Measurements from ENCODE around the gene SLC16A2.

The SLC16A2 gene

DNA sequence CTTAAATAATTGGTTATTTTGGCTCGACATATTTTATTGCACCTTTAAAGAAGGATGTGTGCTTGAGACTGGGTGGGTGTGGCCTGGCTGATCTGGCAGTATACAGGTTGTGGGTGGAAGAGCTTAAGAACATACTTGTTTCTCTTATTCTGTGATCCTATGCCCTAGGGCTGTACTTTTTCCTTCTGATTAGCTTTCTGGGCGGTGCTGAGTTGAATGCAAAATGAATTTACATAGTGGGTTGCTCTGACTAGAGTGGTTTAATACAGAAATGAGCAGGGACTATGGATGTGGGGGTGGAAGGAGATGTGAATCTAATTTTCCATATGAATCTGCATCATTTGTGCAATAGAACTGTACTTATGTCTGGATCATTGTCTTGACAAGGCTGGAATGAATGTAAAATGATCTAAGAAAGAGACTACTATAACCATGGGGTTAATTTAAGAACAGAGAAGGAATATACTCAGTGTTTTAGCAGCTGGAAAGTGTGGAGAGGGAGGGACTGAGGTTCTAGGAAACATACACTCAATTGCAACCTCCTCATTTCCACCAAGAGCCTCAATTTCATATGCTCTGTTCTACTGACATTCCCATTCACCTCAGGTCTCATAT is 119.4 kb downstream of the SLC16A2 start:
- H3K79me2 ChIP-seq (ENCODE audit: low read length): no peaks in the 10 kb centered on the region
- no peaks in the 10 kb centered on the region for H3K4me1 ChIP-seq (ENCODE audit: low read length)
- no peak overlapping the region for H3K4me2 ChIP-seq (ENCODE audit: low read depth, low read length)
- H3K9me3 ChIP-seq (replicated peaks; ENCODE audit: insufficient read depth, low read length): no peaks in the 10 kb centered on the region
- no peaks in the 10 kb centered on the region for H3K36me3 ChIP-seq (replicated peaks; ENCODE audit: insufficient read depth, low read length)
- H3K4me3 ChIP-seq (ENCODE audit: low read length): no peak overlapping the region
- no peak overlapping the region for H3K9ac ChIP-seq (ENCODE audit: low read length)
- H3K9me2 ChIP-seq (replicated peaks; ENCODE audit: insufficient read depth, low read length): no peaks in the 10 kb centered on the region
- TF ChIP-seq EZH2 (optimal IDR thresholded peaks at IDR 0.05; ENCODE audit: low read depth, low read length): no peak
- TF ChIP-seq, protein P1, sequence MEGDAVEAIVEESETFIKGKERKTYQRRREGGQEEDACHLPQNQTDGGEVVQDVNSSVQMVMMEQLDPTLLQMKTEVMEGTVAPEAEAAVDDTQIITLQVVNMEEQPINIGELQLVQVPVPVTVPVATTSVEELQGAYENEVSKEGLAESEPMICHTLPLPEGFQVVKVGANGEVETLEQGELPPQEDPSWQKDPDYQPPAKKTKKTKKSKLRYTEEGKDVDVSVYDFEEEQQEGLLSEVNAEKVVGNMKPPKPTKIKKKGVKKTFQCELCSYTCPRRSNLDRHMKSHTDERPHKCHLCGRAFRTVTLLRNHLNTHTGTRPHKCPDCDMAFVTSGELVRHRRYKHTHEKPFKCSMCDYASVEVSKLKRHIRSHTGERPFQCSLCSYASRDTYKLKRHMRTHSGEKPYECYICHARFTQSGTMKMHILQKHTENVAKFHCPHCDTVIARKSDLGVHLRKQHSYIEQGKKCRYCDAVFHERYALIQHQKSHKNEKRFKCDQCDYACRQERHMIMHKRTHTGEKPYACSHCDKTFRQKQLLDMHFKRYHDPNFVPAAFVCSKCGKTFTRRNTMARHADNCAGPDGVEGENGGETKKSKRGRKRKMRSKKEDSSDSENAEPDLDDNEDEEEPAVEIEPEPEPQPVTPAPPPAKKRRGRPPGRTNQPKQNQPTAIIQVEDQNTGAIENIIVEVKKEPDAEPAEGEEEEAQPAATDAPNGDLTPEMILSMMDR (IDR thresholded peaks at IDR 0.05; ENCODE audit: low read length): no peak
- no peak for TF ChIP-seq EZH2phosphoT487 (IDR thresholded peaks at IDR 0.05; ENCODE audit: low read length)
- no peaks in the 10 kb centered on the region for H3K27me3 ChIP-seq (replicated peaks; ENCODE audit: insufficient read depth, low read length)
- H4K20me1 ChIP-seq (ENCODE audit: insufficient read depth, low read length): no peaks in the 10 kb centered on the region
- DNase-seq: no peak
- no peaks in the 10 kb centered on the region for H3F3A ChIP-seq (ENCODE audit: insufficient read depth, low read length)
- no peak overlapping the region for H3K27ac ChIP-seq (ENCODE audit: low read length)
- no peak overlapping the region for H2AFZ ChIP-seq (ENCODE audit: low read length)

- H3K27ac ChIP-seq (ENCODE audit: low read length): no peak overlapping the region
- no peaks in the 10 kb centered on the region for H3F3A ChIP-seq (ENCODE audit: insufficient read depth, low read length)
- DNase-seq: no peak
- no peaks in the 10 kb centered on the region for H3K36me3 ChIP-seq (replicated peaks; ENCODE audit: insufficient read depth, low read length)
- no peak overlapping the region for H3K4me2 ChIP-seq (ENCODE audit: low read depth, low read length)
- no peak overlapping the region for H3K9ac ChIP-seq (ENCODE audit: low read length)
- H3K27me3 ChIP-seq (replicated peaks; ENCODE audit: insufficient read depth, low read length): no peaks in the 10 kb centered on the region
- H3K4me3 ChIP-seq (ENCODE audit: low read length): no peak overlapping the region
- no peaks in the 10 kb centered on the region for H3K9me2 ChIP-seq (replicated peaks; ENCODE audit: insufficient read depth, low read length)
- no peaks in the 10 kb centered on the region for H3K9me3 ChIP-seq (replicated peaks; ENCODE audit: insufficient read depth, low read length)
- TF ChIP-seq, protein P1 (IDR thresholded peaks at IDR 0.05; ENCODE audit: low read length): no peak
- no peak for TF ChIP-seq EZH2 (optimal IDR thresholded peaks at IDR 0.05; ENCODE audit: low read depth, low read length)
- H4K20me1 ChIP-seq (ENCODE audit: insufficient read depth, low read length): no peaks in the 10 kb centered on the region
- H3K4me1 ChIP-seq (ENCODE audit: low read length): no peaks in the 10 kb centered on the region
- H3K79me2 ChIP-seq (ENCODE audit: low read length): no peaks in the 10 kb centered on the region
- H2AFZ ChIP-seq (ENCODE audit: low read length): no peak overlapping the region
Measured at GRCh38 chrX:74545880-74546523, 124.7 kb downstream of the SLC16A2 start.

- Histone ChIP-seq H3K9me3 (replicated peaks; ENCODE audit: insufficient read depth, low read length) (no peaks in the 10 kb centered on the region), H3F3A (ENCODE audit: insufficient read depth, low read length) (no peaks in the 10 kb centered on the region), H3K4me3 (ENCODE audit: low read length) (no peak overlapping the region), H3K27me3 (replicated peaks; ENCODE audit: insufficient read depth, low read length) (no peaks in the 10 kb centered on the region), H3K4me2 (ENCODE audit: low read depth, low read length) (no peak overlapping the region), H2AFZ (ENCODE audit: low read length) (no peak overlapping the region), H3K79me2 (ENCODE audit: low read length) (no peaks in the 10 kb centered on the region), H3K4me1 (ENCODE audit: low read length) (no peaks in the 10 kb centered on the region), H3K36me3 (replicated peaks; ENCODE audit: insufficient read depth, low read length) (no peaks in the 10 kb centered on the region), H3K27ac (ENCODE audit: low read length) (no peak overlapping the region), H4K20me1 (ENCODE audit: insufficient read depth, low read length) (no peaks in the 10 kb centered on the region), H3K9ac (ENCODE audit: low read length) (no peak overlapping the region), H3K9me2 (replicated peaks; ENCODE audit: insufficient read depth, low read length) (no peaks in the 10 kb centered on the region)
- TF ChIP-seq EZH2 (optimal IDR thresholded peaks at IDR 0.05; ENCODE audit: low read depth, low read length) (no peak), EZH2phosphoT487 (IDR thresholded peaks at IDR 0.05; ENCODE audit: low read length) (no peak)
- TF ChIP-seq, protein P1 (IDR thresholded peaks at IDR 0.05; ENCODE audit: low read length): no peak
- no peak for DNase-seq
Measured at GRCh38 chrX:74546984-74547383, 125.7 kb downstream of the SLC16A2 start.

Measured in MM.1S (cell line).